H4 (cell line): ENCODE data around the gene TMEM270. TPM values are rescaled to one million over a fixed set of nuclear protein-coding genes. Genes with fewer than 3 reads are reported as not detected.
A peak's percentile ranks its signal among the peaks of the same experiment; 100 is the strongest.
"Not testable (repeated sequence)": the region's sequence is repeated elsewhere in the genome, so short reads cannot be mapped to it uniquely, and the experiment has no call there.

Experiments used
- DNase-seq: peaks from one replicate; pipeline ENCODE4 v3.0.0-alpha.2; 2015; ENCODE audit warnings: low spot score
- total RNA-seq: library from RNA; depleted of rRNA; stranded (reverse); fragments of >200 nt; shearing (Covaris generic); gene quantifications from 2 replicates; pipeline ENCODE4 v1.2.3, GENCODE V29; 2014; rRNA removed

Gene TMEM270
- 0.21 TPM in 1 of 2 replicates, not detected in the other for total RNA-seq

DNA sequence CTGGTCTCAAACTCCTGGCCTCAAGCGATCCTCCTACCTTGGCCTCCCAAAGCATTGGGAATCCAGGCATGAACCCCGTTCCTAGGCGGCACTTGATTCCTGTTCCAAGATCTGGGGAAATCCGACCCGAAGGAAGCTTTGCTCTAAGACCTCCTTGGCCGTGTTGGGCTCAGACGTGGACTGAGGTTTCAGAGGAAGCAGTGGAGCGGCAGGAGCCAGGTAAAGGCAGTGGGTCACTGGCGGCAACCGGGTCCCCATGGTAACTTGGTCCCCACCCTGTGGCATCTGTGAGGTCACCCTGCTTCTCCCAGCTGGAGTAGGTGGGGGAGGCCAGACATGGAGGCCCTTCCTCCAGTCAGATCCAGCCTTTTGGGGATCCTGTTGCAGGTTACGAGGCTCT, at the start of gene TMEM270:
TMEM270 (plus strand) TSS at position 301 of the 400 bp plus-strand sequence; CDS start at position 337, 36 bp downstream.
- DNase-seq: no peak

GRCh38 chr7:73811760-73812168, 49.2 kb upstream of the TMEM270 start:
- DNase-seq: peak; percentile 72

DNA sequence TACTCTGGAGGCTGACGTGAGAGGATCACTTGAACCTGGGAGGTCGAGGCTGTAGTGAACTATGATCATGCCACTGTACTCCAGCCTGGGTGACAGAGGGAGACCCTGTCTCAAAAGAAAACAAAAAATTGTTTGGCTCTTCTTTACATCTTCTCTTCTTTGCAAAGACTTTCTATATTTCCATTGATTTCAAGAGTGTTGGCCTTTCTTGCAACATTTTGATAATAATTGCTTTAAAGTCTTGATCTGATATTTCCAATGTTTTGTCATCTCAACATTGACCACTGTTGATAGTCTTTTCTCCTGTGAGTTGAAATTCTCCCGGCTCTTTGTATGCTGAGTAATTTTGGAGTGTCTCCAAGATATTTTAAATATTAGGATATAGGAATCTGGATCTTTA, 48.0 kb upstream of the TMEM270 start:
- no peak for DNase-seq

DNA sequence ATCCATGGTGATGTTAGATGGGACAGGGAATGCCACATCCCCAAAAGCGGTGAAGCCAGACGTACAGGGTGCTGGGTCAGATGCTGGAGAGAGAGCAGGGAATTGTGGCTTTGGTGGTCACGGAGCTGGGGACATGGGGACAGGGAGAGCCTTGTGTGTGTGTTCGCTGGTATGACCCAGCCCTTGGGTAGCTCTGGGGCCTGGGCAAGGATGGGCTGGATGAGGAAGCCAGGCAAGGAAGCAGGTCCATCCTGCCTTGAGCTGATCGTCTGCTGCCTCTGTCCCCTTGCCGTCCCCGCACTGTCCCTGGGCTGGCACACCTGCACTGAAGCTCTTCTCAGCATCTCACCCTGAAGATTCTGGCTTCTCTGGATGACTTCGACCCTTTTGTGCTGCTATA, 45.5 kb upstream of the TMEM270 start:
- no peak for DNase-seq

DNA sequence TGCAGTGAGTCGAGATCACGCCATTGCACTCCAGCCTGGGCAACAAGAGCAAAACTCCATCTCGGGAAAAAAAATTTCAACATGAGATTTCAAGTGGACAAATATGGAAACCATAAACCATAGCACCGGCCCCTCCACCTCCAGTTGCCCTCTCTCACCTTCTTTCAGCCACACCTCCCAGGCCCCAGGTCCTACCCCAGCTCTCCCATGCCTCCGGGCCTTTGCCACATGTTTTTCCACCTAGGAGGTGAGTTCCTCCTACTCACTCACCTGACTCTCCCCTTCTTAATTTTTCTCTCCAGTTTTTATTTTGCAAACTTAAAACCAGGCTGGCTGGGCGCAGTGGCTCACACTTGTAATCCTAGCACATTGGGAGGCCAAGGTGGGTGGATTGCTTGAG, 43.8 kb upstream of the TMEM270 start:
- DNase-seq: no peak

DNA sequence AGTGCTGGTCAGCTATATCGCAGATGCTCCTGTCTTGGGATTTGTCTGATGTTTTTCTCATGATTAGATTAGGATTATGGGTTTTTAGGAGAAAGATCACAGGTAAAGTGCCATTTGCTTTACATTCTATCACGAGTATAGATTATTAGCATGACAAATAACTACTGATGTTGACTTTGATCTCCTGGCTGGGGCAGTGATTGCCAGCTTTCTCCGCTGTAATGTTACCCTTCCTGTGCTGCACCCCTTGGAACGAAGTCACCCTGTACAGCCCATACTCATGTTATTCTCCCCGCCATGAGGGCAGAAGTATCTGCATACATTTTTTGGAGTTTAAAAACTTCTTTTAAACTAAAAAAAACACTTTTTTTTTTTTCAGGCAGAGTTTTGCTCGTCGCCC, 40.9 kb upstream of the TMEM270 start:
- DNase-seq: no peak

DNA sequence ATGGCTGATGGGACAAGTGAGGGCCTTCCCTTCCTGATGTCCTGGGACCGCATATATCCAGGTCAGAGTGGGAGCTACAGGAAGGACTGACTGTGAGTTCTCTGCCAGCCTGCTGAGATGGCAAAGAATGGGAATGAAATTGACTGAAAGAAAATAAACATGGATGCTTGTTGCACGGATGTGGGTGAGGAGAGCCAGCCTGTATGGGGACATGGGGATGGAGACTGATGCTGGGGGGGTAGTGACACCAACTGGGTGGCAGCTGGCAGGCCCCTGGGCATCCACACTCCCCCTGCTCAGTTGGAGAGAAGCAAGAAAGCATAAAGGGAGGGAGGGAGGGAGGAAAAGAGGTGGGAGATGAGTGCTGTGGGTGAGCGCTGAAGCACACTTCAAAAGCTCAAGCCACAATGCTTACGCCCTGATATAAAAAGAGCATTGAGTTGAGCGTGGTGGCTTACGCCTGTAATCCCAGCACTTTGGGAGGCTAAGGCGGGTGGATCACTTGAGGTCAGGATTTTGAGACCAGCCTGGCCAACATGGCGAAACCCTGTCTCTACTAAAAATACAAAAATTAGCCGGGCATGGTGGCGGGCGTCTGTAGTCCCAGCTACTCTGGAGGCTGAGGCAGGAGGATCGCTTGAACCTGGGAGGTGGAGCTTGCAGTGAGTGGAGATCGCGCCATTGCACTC, 39.2 kb upstream of the TMEM270 start:
- DNase-seq: not testable (repeated sequence)

DNA sequence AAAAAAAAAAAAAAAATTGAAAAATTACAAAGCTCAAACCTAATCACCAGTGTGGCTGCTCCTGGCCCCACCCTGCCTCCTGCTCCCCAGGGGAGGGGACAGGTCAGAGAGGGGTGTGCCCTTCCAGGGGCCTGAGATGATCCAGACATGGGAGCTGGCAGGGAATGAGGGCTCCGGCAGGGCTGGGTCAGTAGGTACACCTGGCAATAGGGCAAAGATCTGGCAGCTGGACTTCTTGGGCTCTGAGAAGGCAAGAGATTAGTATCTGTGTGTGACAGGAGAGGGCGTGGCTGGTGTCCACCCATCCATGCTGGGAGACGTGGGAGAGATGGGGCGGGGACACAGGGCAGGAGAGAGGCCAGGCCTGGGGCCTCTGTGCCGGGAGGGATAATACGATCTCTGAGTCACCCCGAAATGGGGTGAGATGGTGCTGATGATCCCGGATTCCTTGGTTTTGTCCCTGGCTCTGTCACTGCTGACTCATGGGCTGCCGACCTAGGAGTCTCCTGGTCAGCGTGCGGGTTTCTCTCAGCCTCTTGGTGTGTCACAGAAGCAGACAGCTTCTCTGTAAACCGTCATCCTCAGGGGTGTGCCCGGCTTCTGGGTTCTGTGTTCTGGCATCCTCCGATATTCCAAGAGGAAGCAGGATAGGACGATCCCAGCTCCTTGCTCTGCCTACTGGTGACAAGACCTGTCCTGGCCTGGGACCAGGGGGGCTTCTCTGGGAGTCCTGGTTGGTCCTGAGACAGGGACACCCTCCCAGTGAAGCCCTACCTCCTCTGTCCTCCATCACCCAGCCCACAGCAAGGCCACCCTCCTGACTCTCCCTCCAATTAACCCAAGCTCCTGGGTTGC, 38.4 kb upstream of the TMEM270 start:
- peak; percentile 94 for DNase-seq

- no peak for DNase-seq
Observed at GRCh38 chr7:73823257-73823656, 37.7 kb upstream of the TMEM270 start.

DNA sequence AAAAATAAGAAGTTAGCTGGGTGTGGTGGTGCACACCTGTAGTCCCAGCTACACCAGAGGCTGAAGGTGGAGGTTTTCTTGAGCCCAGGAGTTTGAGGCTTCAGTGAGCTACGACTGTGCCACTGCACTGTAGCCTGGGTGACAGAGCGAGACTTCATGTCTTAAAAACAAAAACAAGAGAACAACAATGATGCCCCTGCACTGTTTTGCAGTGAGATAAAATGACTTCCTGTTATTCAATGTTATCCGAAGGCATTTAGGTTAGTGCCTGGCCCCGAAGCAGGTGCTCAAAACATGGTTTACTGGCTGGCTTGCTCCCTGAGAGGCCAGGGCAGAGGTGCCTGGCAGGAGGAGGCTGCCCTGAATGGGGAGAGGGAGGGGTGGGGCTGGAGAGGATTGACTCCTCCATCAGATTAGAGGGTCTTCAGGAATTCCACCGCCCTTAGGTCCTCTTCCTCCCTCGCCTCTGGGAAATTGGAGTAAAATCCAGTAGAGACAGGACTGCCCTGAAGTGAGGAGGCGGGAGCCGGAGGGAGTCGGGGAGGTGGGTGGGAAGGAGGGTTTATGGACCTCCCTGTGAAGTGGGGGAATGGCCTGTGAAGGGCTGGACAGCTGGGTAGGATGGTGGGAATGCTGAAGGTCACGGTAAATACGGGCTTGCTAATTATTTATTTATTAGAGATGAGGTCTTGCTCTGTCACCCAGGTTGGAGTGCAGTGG, 36.9 kb upstream of the TMEM270 start:
- DNase-seq: no peak

DNA sequence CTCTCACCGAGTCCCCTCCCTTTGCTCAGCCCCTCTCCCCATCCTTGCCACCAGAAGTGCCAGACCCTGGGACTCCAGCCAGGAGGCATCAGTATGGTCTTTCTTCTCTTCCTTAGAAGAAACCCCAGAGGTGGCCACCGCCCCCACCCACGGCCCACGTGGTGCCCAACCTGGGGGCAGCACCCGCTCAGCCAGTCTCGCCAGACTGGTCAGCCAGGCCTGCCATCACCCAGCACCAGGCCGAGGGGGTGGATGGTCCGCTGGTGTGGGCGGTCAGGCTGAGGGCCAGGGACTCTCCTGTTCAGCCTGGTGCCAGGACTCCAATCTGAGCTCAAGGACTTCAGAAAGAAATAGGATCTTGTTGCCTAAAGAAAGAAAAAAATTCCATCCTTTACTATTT, 36.0 kb upstream of the TMEM270 start:
- no peak for DNase-seq

DNA sequence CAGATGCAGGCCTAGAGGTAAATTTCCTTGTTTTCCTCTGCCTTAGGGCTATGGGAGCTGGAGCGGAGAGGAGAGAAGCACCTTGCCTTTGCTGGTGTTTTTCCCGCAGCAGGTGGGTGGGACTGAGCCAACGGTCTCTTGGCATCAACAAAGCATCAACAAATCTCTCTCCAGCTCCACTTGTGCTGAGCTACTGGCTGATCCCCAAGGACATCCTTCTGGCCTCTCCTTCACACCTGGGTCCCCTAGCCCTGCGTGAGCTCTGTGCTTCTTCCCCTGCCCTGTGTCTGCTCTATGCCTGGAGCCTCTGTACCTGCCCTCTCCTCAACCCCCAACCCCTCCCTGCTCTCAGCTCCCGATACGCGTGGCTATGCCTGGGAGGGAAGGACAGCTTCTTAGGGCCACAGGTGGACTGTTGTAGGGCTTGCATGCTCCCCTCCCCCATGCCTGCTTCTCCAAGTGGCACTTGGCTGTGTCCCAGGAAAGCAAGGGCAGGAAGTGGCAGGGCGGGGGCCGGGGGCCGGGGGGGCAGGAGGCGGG, 33.3 kb upstream of the TMEM270 start:
- peak; percentile 95 for DNase-seq

GRCh38 chr7:73828107-73828803, 32.7 kb upstream of the TMEM270 start:
- DNase-seq: peak; percentile 95

GRCh38 chr7:73828972-73829371, 32.0 kb upstream of the TMEM270 start:
- no peak for DNase-seq

DNA sequence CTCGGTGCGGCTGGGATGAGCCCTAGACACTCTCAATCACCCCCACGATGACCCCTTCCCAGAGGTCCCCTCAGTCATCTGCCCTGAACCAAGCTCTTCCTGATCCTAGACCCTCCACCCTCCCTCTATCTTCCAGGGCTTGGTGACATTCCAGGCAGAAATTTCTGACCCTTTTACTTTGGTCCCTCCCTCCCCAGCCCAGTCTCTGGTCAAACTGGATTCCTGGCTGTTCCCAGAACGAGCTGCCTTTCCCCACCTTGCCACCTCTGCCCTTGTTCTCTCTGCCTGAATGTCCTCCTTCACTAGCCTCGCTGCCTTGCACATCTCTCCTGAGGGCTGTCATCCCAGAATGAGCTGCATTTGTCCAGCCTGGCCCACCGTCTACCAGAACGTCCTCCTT, 31.5 kb upstream of the TMEM270 start:
- no peak for DNase-seq

DNA sequence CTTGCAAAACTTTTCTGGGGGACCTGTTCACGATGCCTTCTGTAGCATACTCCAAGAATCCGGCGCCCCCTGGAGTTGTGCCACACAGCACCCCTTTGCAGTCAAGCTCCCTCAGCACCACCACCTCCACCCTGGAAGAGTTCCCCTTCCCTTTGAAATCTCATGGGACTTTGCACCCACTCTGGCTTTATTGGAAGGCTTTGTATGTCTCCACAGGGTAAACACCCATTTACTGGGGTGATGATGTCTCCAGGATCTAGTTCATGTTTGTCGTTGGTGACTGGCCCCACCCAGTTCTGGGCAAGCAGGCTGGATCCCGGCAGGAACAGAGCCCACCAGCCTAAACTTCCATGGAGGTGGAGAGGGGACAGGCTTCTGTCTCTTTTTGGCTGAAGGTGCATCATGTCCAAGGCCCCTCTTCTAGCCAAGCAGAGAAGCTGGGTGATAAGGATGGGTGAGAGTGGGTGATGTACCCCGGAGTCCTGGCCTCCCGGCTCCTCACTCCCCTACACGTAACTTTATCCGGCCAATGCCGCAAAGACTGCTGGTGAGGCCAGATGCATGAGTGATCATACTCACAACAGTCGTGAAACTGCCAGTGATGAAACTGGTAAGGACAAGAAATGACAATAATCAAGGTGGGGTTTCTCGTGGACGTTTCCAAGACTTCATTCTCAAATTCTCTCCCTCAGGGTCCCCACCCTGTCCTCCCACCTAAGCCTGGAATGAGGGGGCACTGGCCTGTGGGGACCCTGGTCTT, 30.9 kb upstream of the TMEM270 start:
- no peak for DNase-seq

- no peak for DNase-seq
Observed at GRCh38 chr7:73830681-73831583, 30.0 kb upstream of the TMEM270 start, which contains the start of gene CLDN4. TSS of gene CLDN4 (plus strand) at chr7:73830996. CDS start at chr7:73831202, 206 bp downstream.

DNA sequence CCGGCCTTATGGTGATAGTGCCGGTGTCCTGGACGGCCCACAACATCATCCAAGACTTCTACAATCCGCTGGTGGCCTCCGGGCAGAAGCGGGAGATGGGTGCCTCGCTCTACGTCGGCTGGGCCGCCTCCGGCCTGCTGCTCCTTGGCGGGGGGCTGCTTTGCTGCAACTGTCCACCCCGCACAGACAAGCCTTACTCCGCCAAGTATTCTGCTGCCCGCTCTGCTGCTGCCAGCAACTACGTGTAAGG, 29.4 kb upstream of the TMEM270 start:
- DNase-seq: no peak

- no peak for DNase-seq
Observed at GRCh38 chr7:73831834-73832651, 28.9 kb upstream of the TMEM270 start.
